ENCODE measurements around the gene SEMA4C. TPM values are rescaled to one million over a fixed set of nuclear protein-coding genes. Genes with fewer than 3 reads are reported as not detected.

Gene SEMA4C
- total and polyA plus RNA-seq, 9 of the 15 experiments (the other 6 are each of a cell fraction or from before 2014, with no cell fraction given) = 0.32 to 59.7 (median 23.9) TPM

DNA sequence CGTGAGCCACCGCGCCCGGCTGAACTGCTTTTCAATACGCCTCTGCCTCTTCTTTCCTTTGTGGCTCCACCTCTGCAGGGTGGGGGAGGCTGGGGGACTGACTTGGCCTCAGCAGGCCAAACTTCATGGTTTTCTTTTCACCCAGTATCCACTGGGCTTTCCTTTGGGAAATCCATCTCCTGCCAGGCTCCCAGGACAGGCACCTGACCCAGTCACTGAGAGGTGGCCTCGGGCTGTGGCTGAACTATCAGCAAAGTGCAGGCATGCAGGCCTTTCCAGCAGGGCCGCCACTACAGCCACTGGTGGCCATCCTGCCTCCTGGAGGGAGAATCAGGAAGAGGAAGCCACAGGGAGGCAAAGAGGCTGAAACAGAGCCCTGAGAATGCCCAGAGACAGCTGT is 33.4 kb upstream of the SEMA4C start (continued):
- TF ChIP-seq ZFX (CRISPR knock-in tag; IDR thresholded peaks at IDR 0.05) = peak; percentile 68
- TF ChIP-seq ZNF764 (CRISPR knock-in tag; IDR thresholded peaks at IDR 0.05; ENCODE audit: low read depth) = peak; percentile 47; the same call in 1 of the 2 replicates
- 0 out of 2 replicates have a peak, but pooled peaks have one; percentile 17 for TF ChIP-seq ZNF583 (CRISPR knock-in tag; IDR thresholded peaks at IDR 0.05)
- TF ChIP-seq, protein P1, sequence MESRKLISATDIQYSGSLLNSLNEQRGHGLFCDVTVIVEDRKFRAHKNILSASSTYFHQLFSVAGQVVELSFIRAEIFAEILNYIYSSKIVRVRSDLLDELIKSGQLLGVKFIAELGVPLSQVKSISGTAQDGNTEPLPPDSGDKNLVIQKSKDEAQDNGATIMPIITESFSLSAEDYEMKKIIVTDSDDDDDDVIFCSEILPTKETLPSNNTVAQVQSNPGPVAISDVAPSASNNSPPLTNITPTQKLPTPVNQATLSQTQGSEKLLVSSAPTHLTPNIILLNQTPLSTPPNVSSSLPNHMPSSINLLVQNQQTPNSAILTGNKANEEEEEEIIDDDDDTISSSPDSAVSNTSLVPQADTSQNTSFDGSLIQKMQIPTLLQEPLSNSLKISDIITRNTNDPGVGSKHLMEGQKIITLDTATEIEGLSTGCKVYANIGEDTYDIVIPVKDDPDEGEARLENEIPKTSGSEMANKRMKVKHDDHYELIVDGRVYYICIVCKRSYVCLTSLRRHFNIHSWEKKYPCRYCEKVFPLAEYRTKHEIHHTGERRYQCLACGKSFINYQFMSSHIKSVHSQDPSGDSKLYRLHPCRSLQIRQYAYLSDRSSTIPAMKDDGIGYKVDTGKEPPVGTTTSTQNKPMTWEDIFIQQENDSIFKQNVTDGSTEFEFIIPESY (CRISPR knock-in tag; IDR thresholded peaks at IDR 0.05) = peak; percentile 26; the same call in 1 of the 2 replicates
- TF ChIP-seq YY1 (IDR thresholded peaks at IDR 0.05; ENCODE audit: borderline replicate concordance in 1 of 3, control insufficient read depth in 1 of 3, extremely low read depth in 1 of 3, insufficient read depth in 3 of 3, insufficient read length in 1 of 3, insufficient replicate concordance in 2 of 3, low read depth in 1 of 3, low read length in 2 of 3) = peak in 1 of 3 experiments; percentile 29
- no peak for TF ChIP-seq ZSCAN32 (CRISPR knock-in tag; IDR thresholded peaks at IDR 0.05)

DNA sequence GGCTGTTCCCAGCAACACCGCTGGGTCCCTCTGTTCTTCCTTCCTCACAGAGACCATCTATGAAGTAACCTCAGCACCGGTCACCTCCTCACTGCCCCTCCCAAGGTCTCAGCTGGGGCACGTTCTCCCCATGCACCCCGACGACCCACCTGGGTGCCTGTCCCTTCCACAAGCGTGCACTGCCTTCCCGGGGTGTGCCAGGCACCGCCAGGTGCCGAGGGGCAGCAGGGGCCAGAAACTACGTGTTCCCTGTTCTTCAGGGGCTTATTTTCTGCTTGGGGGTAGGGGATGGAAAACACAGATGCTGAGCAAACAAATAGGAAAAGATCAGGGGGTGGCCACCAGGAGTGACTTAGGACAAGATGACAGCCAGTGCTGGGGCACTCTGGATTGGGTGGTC is 30.4 kb upstream of the SEMA4C start:
- H2AFZ ChIP-seq (ENCODE audit: low read depth, low read length) = no peak overlapping the region
- no peak overlapping the region for H3K4me2 ChIP-seq (ENCODE audit: insufficient read depth, low read length)
- ATAC-seq (no peak), FAIRE-seq (no peak), DNase-seq (ENCODE audit: extremely low read depth in 1 of 4, low spot score in 3 of 4) (no peak)
- H4K20me1 ChIP-seq (replicated peaks; ENCODE audit: control insufficient read depth, insufficient read depth, low read length) = no peaks in the 10 kb centered on the region
- no peaks in the 10 kb centered on the region for H3K36me3 ChIP-seq (ENCODE audit: control insufficient read depth, insufficient read depth, low read length)
- ChIA-PET POLR2A (interaction anchor here (0.5 to 1.8 kb wide), 4 partner anchors 9 to 190 kb away, joined by 3 to 5 read pairs (median 5); no protein-coding TSS in a partner anchor), CTCF (ENCODE audit: low intra/inter-chr PET ratio) (no interaction called here)
- peak overlapping the region in 1 of 2 experiments; percentile 72; a peak in 1 of 4 replicates for H3K9ac ChIP-seq (ENCODE audit: insufficient read depth in 1 of 2, low read depth in 2 of 2, low read length in 2 of 2)
- H3K4me1 ChIP-seq (replicated peaks in 1 of 2; ENCODE audit: control insufficient read depth in 2 of 2, insufficient read depth in 2 of 2, low read length in 2 of 2) = peaks cover 37 to 71% of the 10 kb centered on the region in 2 experiments; a peak in 4 of 5 replicates
- intact Hi-C loops (cut with micrococcal nuclease) = no loop called here
- H3K79me2 ChIP-seq (ENCODE audit: control insufficient read depth, insufficient read depth, low read length) = peaks cover 7% of the 10 kb centered on the region; the same call in 1 of the 3 replicates
- no peaks in the 10 kb centered on the region for H3K27me3 ChIP-seq (ENCODE audit: control insufficient read depth in 2 of 2, insufficient read depth in 2 of 2, low read length in 2 of 2)
- H3K9me1 ChIP-seq (ENCODE audit: control insufficient read depth, insufficient read depth, low read length) = no peaks in the 10 kb centered on the region
- in situ Hi-C loops (cut with MboI) = no loop called here
- WGBS (ENCODE audit: insufficient coverage, low coverage, missing lambda C conversion rate) = 67% methylated on average over 7 of the region's 10 CpGs
- BruUV-seq (replicated peaks) = no TSS peak
- TF ChIP-seq, protein P2, sequence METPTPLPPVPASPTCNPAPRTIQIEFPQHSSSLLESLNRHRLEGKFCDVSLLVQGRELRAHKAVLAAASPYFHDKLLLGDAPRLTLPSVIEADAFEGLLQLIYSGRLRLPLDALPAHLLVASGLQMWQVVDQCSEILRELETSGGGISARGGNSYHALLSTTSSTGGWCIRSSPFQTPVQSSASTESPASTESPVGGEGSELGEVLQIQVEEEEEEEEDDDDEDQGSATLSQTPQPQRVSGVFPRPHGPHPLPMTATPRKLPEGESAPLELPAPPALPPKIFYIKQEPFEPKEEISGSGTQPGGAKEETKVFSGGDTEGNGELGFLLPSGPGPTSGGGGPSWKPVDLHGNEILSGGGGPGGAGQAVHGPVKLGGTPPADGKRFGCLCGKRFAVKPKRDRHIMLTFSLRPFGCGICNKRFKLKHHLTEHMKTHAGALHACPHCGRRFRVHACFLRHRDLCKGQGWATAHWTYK (CRISPR knock-in tag; IDR thresholded peaks at IDR 0.05) = no peak
- TF ChIP-seq, protein P3, sequence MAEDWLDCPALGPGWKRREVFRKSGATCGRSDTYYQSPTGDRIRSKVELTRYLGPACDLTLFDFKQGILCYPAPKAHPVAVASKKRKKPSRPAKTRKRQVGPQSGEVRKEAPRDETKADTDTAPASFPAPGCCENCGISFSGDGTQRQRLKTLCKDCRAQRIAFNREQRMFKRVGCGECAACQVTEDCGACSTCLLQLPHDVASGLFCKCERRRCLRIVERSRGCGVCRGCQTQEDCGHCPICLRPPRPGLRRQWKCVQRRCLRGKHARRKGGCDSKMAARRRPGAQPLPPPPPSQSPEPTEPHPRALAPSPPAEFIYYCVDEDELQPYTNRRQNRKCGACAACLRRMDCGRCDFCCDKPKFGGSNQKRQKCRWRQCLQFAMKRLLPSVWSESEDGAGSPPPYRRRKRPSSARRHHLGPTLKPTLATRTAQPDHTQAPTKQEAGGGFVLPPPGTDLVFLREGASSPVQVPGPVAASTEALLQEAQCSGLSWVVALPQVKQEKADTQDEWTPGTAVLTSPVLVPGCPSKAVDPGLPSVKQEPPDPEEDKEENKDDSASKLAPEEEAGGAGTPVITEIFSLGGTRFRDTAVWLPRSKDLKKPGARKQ (CRISPR knock-in tag; IDR thresholded peaks at IDR 0.05) = no peak
- no peak for TF ChIP-seq EGR1 (conservative IDR thresholded peaks at IDR 0.05)
- TF ChIP-seq ZNF444 (CRISPR knock-in tag; IDR thresholded peaks at IDR 0.05) = no peak
- no peak for TF ChIP-seq ZNF316 (IDR thresholded peaks at IDR 0.05)
- no peak for TF ChIP-seq U2AF1 (optimal IDR thresholded peaks at IDR 0.05; ENCODE audit: low read depth, low read length)
- H3K9me3 ChIP-seq (replicated peaks; ENCODE audit: control insufficient read depth, insufficient read depth, low read depth, low read length) = no peaks in the 10 kb centered on the region
- H3K4me3 ChIP-seq = no peak overlapping the region
- H3K27ac ChIP-seq (ENCODE audit: extremely low read depth, low read depth, low read length) = no peak overlapping the region
